SK-N-SH (cell line): ENCODE measurements around the gene RTN4RL2. TPM values are rescaled to one million over a fixed set of nuclear protein-coding genes. Genes with fewer than 3 reads are reported as not detected.
A peak's percentile ranks its signal among the peaks of the same experiment; 100 is the strongest.

Source experiments
- CTCF ChIA-PET: fragments of 300-600, 350-600 bp; formaldehyde crosslinking; extraction: SDS; loops from one replicate; lab custom pipeline; 2021; lab: Yijun Ruan, JAX
- POLR2A ChIA-PET: fragments of 350-600 bp; sonication (Branson Sonifier 250); formaldehyde crosslinking; extraction: SDS; loops from one replicate; lab custom pipeline; 2020; ENCODE audit warnings: antibody characterized with exemption, inconsistent platforms; lab: Yijun Ruan, JAX
- DNase-seq: peaks from one replicate; pipeline ENCODE4 v3.0.0; 2012
- H2AFZ ChIP-seq: fragments of 200-600 bp; sonication (generic); 2 replicates; pipeline ENCODE4 v1.8.1; 2016; ENCODE audit warnings: antibody characterized with exemption, mild to moderate bottlenecking, low read depth
- H3F3A ChIP-seq: fragments of 200-600 bp; sonication (generic); replicated peaks from 2 replicates; pipeline ENCODE3; 2016; ENCODE audit warnings: antibody characterized with exemption, mild to moderate bottlenecking; ENCODE audit not compliant: insufficient read depth
- H3K27ac ChIP-seq, 2 experiments: fragments of 200-500 bp in 1 of 2; fragments of 200-600 bp in 1 of 2; sonication (Bioruptor generic) in 1 of 2; sonication (generic), shearing (Covaris generic) in 1 of 2; 2 replicates each; pipeline versions ENCODE4 v1.5.1 to v1.6.1; 2014 to 2016; ENCODE audit warnings: low read depth in 2 of 2, inconsistent platforms in 1 of 2, low read length in 1 of 2, mild to moderate bottlenecking in 1 of 2, mixed read lengths in 1 of 2
- H3K27me3 ChIP-seq: fragments of 200-600 bp; sonication (generic), shearing (Covaris generic); 2 replicates; pipeline ENCODE4 v1.6.1; 2016; ENCODE audit warnings: mixed run types; ENCODE audit not compliant: insufficient read depth
- H3K36me3 ChIP-seq, 2 experiments: fragments of 200-500 bp in 1 of 2; fragments of 200-600 bp in 1 of 2; sonication (Bioruptor generic) in 1 of 2; sonication (generic) in 1 of 2; replicated peaks in 1 of 2; 2 replicates each; pipeline versions ENCODE3 to v1.5.1; 2014 to 2016; ENCODE audit warnings: low read length in 1 of 2, mild to moderate bottlenecking in 1 of 2; ENCODE audit not compliant: insufficient read depth in 2 of 2, control insufficient read depth in 1 of 2
- H3K4me1 ChIP-seq, 2 experiments: fragments of 200-500 bp in 1 of 2; fragments of 200-600 bp in 1 of 2; sonication (Bioruptor generic) in 1 of 2; sonication (generic), shearing (Covaris generic) in 1 of 2; 2 replicates each; pipeline versions ENCODE4 v1.5.1 to v1.6.1; 2014 to 2016; ENCODE audit warnings: low read depth in 1 of 2, low read length in 1 of 2, mixed run types in 1 of 2; ENCODE audit not compliant: insufficient read depth in 2 of 2, control insufficient read depth in 1 of 2
- H3K4me2 ChIP-seq: fragments of 200-600 bp; sonication (generic), shearing (Covaris generic); 2 replicates; pipeline ENCODE4 v1.6.1; 2017; ENCODE audit warnings: mixed run types
- H3K4me3 ChIP-seq, 2 experiments: fragments of 200-500 bp in 1 of 2; fragments of 200-600 bp in 1 of 2; sonication (Bioruptor generic) in 1 of 2; sonication (generic), shearing (Covaris generic) in 1 of 2; 2 replicates each; pipeline versions ENCODE4 v1.5.1 to v1.8.1; 2014 to 2016; ENCODE audit warnings: low read depth in 2 of 2, inconsistent platforms in 1 of 2, low read length in 1 of 2, mild to moderate bottlenecking in 1 of 2, mixed read lengths in 1 of 2, moderate library complexity in 1 of 2
- H3K79me2 ChIP-seq: fragments of 200-600 bp; sonication (generic); 2 replicates; pipeline ENCODE4 v1.8.1; 2017; ENCODE audit warnings: mild to moderate bottlenecking; ENCODE audit not compliant: insufficient read depth
- H3K9ac ChIP-seq: fragments of 200-600 bp; sonication (generic); 2 replicates; pipeline ENCODE4 v1.6.1; 2017; ENCODE audit warnings: mixed run types
- H3K9me2 ChIP-seq: fragments of 200-600 bp; sonication (generic); 2 replicates; pipeline ENCODE4 v1.6.1; 2017; ENCODE audit warnings: mixed run types
- H3K9me3 ChIP-seq: fragments of 200-600 bp; sonication (generic); 2 replicates; pipeline ENCODE4 v1.6.1; 2017; ENCODE audit warnings: mixed run types, mild to moderate bottlenecking, moderate library complexity
- H4K20me1 ChIP-seq: fragments of 200-600 bp; sonication (generic); 2 replicates; pipeline ENCODE4 v1.6.1; 2017; ENCODE audit warnings: mild to moderate bottlenecking, mixed run types; ENCODE audit not compliant: insufficient read depth
- CTCF ChIP-seq: fragments of 200-600 bp; sonication (generic); IDR thresholded peaks from 2 replicates; pipeline ENCODE4 v1.6.1; 2017; ENCODE audit warnings: antibody characterized with exemption, mild to moderate bottlenecking, moderate library complexity
- EP300 ChIP-seq, 2 experiments: IDR thresholded peaks; 2 replicates each; pipeline versions ENCODE4 v1.4.0 to v1.6.1; 2012; ENCODE audit warnings: borderline replicate concordance in 1 of 2, low read depth in 1 of 2, low read length in 1 of 2
- EZH2phosphoT487 ChIP-seq: fragments of 200-600 bp; sonication (generic); IDR thresholded peaks from 2 replicates; pipeline ENCODE4 v1.6.1; 2017; ENCODE audit warnings: low read depth, mixed run types, mild to moderate bottlenecking, antibody characterized with exemption, moderate library complexity, borderline replicate concordance
- FOXJ3 ChIP-seq: sonication (generic); formaldehyde crosslinking; IDR thresholded peaks from 2 replicates; pipeline ENCODE4 v1.5.1; 2020; ENCODE audit warnings: mild to moderate bottlenecking, missing genetic modification reagents
- GATA2 ChIP-seq: sonication (generic); formaldehyde crosslinking; IDR thresholded peaks from 2 replicates; pipeline ENCODE4 v1.5.0; 2020; ENCODE audit warnings: mild to moderate bottlenecking, missing genetic modification reagents
- JUND ChIP-seq: IDR thresholded peaks from 2 replicates; pipeline ENCODE4 v1.4.0; 2012
- MAX ChIP-seq: IDR thresholded peaks from 2 replicates; pipeline ENCODE4 v1.4.0; 2012; ENCODE audit warnings: low read depth
- RAD21 ChIP-seq: IDR thresholded peaks from 2 replicates; pipeline ENCODE4 v1.6.1; 2012; ENCODE audit warnings: mild to moderate bottlenecking, low read length
- RXRA ChIP-seq: IDR thresholded peaks from 2 replicates; pipeline ENCODE4 v1.4.0; 2012; ENCODE audit warnings: low read depth, mild to moderate bottlenecking, borderline replicate concordance
- TAF1 ChIP-seq: IDR thresholded peaks from 2 replicates; pipeline ENCODE4 v1.6.1; 2012; ENCODE audit warnings: low read depth, mild to moderate bottlenecking, low read length, moderate library complexity, borderline replicate concordance
- TCF12 ChIP-seq: IDR thresholded peaks from 2 replicates; pipeline ENCODE4 v1.4.0; 2012
- YY1 ChIP-seq: IDR thresholded peaks from 2 replicates; pipeline ENCODE4 v1.4.0; 2012; ENCODE audit warnings: low read depth, mild to moderate bottlenecking
- WGBS: methylation state at CpG from one replicate; pipeline ENCODE4 v1.1.6; 2017; ENCODE audit warnings: low lambda C conversion rate; 5-methylcytosine and 5-hydroxymethylcytosine counted together
- polyA plus RNA-seq, 3 experiments: library from polyadenylated mRNA; depleted of rRNA; stranded (reverse); fragments of >200 nt; gene quantifications; 2 replicates each; pipeline ENCODE4 v1.2.3, GENCODE V29; 2012
- TF ChIP-seq, protein P1 (sequence below): IDR thresholded peaks from 2 replicates; pipeline ENCODE4; 2012
- TF ChIP-seq, protein P2 (sequence below): IDR thresholded peaks from 2 replicates; pipeline ENCODE4 v1.6.1; 2012; ENCODE audit warnings: mild to moderate bottlenecking, low read depth, low read length, moderate library complexity

The RTN4RL2 gene
- polyA plus RNA-seq, 1 of the 3 experiments (the other 2 are of a cell fraction): 0.30 TPM

DNA sequence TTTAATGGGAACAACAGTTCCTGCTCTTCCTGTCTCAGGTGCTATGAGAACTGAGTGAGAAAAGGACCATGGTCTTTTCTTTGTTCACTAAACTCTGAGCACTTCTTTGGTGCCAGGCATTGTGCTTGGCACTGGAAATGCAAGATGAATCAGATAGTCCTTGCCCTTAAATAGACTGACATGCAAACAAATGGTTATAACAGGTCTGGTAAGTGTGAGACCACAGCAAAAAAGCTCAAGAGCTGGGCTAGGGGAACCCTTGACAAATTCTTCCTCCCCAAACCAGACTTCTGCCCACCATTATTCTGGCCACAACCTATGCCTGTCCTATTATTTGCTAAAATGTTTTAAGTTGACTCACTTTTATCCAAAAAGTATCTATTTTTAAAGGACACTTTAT, 38.5 kb upstream of the RTN4RL2 start:
- ChIA-PET CTCF (interaction anchor here (6.3 kb wide), 1 partner anchor 36 kb away, joined by 26 read pairs; no protein-coding TSS in a partner anchor), POLR2A (no interaction called here)
- no peak overlapping the region for H3K4me3 ChIP-seq
- H3K9ac ChIP-seq: no peak overlapping the region
- no peak overlapping the region for H3K4me2 ChIP-seq
- no peaks in the 10 kb centered on the region for H3F3A ChIP-seq
- H3K9me3 ChIP-seq: no peaks in the 10 kb centered on the region
- H3K27ac ChIP-seq: no peak overlapping the region
- TF ChIP-seq RXRA (no peak), TCF12 (no peak), EP300 (IDR thresholded peaks at IDR 0.05; ENCODE audit: borderline replicate concordance in 1 of 2, low read depth in 1 of 2, low read length in 1 of 2) (no peak)
- TF ChIP-seq, protein P1, sequence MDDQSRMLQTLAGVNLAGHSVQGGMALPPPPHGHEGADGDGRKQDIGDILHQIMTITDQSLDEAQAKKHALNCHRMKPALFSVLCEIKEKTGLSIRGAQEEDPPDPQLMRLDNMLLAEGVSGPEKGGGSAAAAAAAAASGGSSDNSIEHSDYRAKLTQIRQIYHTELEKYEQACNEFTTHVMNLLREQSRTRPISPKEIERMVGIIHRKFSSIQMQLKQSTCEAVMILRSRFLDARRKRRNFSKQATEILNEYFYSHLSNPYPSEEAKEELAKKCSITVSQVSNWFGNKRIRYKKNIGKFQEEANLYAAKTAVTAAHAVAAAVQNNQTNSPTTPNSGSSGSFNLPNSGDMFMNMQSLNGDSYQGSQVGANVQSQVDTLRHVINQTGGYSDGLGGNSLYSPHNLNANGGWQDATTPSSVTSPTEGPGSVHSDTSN: no peak
- no peak for DNase-seq
- H3K27me3 ChIP-seq: no peaks in the 10 kb centered on the region
- peaks cover 15 to 23% of the 10 kb centered on the region in 2 experiments; a peak in 2 of 4 replicates for H3K4me1 ChIP-seq
- H3K9me2 ChIP-seq: no peaks in the 10 kb centered on the region
- H3K36me3 ChIP-seq: no peaks in the 10 kb centered on the region
- H2AFZ ChIP-seq: no peak overlapping the region
- no peaks in the 10 kb centered on the region for H4K20me1 ChIP-seq
- no peaks in the 10 kb centered on the region for H3K79me2 ChIP-seq

DNA sequence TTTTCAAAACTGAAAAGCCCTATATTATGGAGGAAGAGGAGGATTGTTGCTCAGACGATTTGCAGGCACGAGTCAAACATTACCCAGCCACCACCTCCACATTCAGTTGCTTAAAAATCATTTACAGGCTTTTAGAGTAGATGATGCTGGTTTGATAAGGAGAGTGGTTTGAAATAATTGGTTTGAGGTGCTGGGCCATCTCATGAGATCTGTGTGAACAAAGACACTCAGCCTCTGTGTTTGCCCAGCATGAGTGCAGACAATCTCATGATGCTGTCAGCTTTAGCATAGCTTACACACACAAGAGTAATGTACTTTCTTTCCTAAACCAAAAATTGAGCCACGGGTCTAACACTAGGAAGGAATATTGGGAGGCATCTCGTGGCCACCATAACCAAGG, 37.7 kb upstream of the RTN4RL2 start:
- Histone ChIP-seq H3F3A (no peaks in the 10 kb centered on the region), H4K20me1 (no peaks in the 10 kb centered on the region), H3K4me2 (no peak overlapping the region), H3K4me1 (peaks cover 21 to 23% of the 10 kb centered on the region in 2 experiments; a peak in 2 of 4 replicates), H3K27me3 (no peaks in the 10 kb centered on the region), H3K9me2 (no peaks in the 10 kb centered on the region), H3K9ac (no peak overlapping the region), H3K4me3 (no peak overlapping the region), H3K79me2 (no peaks in the 10 kb centered on the region), H3K27ac (peak overlapping the region in 1 of 2 experiments; percentile 31; a peak in 2 of 4 replicates), H2AFZ (no peak overlapping the region), H3K36me3 (no peaks in the 10 kb centered on the region), H3K9me3 (no peaks in the 10 kb centered on the region)
- DNase-seq: no peak
- 22% methylated on average over 4 of the region's 4 CpGs for WGBS
- TF ChIP-seq MAX: no peak
- TF ChIP-seq JUND: no peak
- no peak for TF ChIP-seq TAF1
- TF ChIP-seq, protein P2, sequence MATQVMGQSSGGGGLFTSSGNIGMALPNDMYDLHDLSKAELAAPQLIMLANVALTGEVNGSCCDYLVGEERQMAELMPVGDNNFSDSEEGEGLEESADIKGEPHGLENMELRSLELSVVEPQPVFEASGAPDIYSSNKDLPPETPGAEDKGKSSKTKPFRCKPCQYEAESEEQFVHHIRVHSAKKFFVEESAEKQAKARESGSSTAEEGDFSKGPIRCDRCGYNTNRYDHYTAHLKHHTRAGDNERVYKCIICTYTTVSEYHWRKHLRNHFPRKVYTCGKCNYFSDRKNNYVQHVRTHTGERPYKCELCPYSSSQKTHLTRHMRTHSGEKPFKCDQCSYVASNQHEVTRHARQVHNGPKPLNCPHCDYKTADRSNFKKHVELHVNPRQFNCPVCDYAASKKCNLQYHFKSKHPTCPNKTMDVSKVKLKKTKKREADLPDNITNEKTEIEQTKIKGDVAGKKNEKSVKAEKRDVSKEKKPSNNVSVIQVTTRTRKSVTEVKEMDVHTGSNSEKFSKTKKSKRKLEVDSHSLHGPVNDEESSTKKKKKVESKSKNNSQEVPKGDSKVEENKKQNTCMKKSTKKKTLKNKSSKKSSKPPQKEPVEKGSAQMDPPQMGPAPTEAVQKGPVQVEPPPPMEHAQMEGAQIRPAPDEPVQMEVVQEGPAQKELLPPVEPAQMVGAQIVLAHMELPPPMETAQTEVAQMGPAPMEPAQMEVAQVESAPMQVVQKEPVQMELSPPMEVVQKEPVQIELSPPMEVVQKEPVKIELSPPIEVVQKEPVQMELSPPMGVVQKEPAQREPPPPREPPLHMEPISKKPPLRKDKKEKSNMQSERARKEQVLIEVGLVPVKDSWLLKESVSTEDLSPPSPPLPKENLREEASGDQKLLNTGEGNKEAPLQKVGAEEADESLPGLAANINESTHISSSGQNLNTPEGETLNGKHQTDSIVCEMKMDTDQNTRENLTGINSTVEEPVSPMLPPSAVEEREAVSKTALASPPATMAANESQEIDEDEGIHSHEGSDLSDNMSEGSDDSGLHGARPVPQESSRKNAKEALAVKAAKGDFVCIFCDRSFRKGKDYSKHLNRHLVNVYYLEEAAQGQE: no peak
- TF ChIP-seq CTCF: no peak
- no peak for TF ChIP-seq FOXJ3 (CRISPR knock-in tag)
- no peak for TF ChIP-seq GATA2 (CRISPR knock-in tag)
- TF ChIP-seq RAD21: no peak
- TF ChIP-seq EP300 (IDR thresholded peaks at IDR 0.05; ENCODE audit: borderline replicate concordance in 1 of 2, low read depth in 1 of 2, low read length in 1 of 2): no peak
- TF ChIP-seq YY1: no peak
- TF ChIP-seq EZH2phosphoT487: no peak
- no peak for TF ChIP-seq TCF12
- CTCF ChIA-PET: interaction anchor here (6.3 kb wide), 1 partner anchor 35 kb away, joined by 26 read pairs; no protein-coding TSS in a partner anchor
- POLR2A ChIA-PET: no interaction called here
